ENCODE measurements around the gene DNAH9.
"Not testable (repeated sequence)": the region's sequence is repeated elsewhere in the genome, so short reads cannot be mapped to it uniquely, and the experiment has no call there.

DNA sequence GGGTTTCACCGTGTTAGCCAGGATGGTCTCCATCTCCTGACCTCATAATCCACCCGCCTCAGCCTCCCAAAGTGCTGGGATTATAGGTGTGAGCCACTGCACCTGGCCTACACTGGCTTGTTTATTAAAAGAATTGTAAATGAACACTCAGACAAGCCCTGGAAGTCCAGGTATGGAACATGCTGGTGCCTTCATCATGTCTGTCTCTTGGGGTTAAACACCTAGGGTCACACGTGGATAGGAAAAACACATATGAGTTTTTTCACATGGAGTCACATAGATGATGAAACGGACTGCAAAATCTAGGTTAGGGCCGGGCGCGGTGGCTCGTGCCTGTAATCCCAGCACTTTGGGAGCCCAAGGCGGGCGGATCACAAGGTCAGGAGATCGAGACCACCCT, 344.8 kb downstream of the DNAH9 start:
- TF ChIP-seq, protein P1, sequence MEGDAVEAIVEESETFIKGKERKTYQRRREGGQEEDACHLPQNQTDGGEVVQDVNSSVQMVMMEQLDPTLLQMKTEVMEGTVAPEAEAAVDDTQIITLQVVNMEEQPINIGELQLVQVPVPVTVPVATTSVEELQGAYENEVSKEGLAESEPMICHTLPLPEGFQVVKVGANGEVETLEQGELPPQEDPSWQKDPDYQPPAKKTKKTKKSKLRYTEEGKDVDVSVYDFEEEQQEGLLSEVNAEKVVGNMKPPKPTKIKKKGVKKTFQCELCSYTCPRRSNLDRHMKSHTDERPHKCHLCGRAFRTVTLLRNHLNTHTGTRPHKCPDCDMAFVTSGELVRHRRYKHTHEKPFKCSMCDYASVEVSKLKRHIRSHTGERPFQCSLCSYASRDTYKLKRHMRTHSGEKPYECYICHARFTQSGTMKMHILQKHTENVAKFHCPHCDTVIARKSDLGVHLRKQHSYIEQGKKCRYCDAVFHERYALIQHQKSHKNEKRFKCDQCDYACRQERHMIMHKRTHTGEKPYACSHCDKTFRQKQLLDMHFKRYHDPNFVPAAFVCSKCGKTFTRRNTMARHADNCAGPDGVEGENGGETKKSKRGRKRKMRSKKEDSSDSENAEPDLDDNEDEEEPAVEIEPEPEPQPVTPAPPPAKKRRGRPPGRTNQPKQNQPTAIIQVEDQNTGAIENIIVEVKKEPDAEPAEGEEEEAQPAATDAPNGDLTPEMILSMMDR (IDR thresholded peaks at IDR 0.05; ENCODE audit: borderline replicate concordance, extremely low read depth, low read length, poor library complexity, severe bottlenecking), result not testable (repeated sequence)
- not testable (repeated sequence) for TF ChIP-seq EZH2 (IDR thresholded peaks at IDR 0.05; ENCODE audit: borderline replicate concordance, low read depth, low read length, severe bottlenecking)

All from DND-41 (cell line).